GM18511 (cell line): ENCODE results near the gene CNOT11.

Source experiments
- ATAC-seq: cut with Tn5 transposase; IDR thresholded peaks from one replicate; pipeline ENCODE4 v1.9.1; 2021; ENCODE audit warnings: mild to moderate bottlenecking, moderate library complexity; ENCODE audit not compliant: unreplicated experiment

CNOT11 gene

DNA sequence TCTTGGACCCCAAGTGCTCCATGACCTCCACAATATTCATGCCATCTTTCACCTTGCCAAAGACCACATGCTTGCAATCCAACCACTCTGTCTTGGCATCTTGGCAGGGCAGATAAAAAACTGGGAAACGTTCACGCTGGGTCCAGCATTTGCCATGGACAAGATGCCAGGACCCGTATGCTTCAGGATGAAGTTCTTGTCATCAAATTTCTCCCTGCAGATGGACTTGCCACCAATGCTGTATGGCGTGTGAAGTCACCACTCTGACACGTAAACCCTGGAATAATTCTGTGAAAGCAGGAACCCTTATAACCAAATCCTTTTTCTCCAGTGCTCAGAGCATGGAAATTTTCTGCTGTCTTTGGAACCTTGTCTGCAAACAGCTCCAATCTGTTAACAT, 21.5 kb downstream of the CNOT11 start:
- no peak for ATAC-seq

GRCh38 chr2:101277111-101277510, 24.4 kb downstream of the CNOT11 start:
- no peak for ATAC-seq

DNA sequence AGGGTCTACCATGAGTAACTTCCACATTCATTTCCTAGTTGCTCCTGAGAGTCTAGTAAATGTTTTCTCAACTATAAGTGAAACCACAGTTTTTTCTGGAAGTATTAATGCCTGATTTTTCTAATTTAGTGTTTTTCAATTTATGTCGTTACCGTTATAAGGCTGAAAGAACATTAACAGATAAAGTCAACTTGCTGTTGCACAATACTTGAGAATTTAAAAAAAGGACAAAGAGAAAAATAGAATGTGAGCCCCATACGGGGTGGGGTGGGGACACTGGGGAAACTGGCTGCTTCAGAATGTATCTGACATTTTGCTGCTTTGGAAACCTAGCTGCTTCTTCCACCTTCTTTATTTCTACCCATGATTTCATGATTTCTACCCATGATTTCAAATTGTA, 26.2 kb downstream of the CNOT11 start:
- no peak for ATAC-seq

DNA sequence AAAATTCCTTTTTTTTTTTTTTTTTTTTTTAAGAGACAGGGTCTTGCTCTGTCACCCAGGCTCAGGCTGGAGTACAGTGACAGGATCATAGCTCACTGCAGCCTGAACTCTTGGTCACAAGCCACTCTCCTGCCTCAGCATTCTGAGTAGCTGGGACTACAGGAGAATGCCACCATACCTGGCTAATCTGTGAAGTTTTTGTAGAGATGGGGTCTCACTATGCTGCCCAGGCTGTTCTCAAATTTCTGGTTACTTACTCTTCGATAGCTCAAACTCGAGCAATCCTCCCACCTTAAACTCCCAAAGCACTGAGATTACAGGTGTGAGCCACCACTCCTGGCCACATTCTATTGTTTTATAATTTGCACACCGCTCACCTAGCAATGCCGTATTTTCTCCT, 28.8 kb downstream of the CNOT11 start:
- ATAC-seq, result no peak

DNA sequence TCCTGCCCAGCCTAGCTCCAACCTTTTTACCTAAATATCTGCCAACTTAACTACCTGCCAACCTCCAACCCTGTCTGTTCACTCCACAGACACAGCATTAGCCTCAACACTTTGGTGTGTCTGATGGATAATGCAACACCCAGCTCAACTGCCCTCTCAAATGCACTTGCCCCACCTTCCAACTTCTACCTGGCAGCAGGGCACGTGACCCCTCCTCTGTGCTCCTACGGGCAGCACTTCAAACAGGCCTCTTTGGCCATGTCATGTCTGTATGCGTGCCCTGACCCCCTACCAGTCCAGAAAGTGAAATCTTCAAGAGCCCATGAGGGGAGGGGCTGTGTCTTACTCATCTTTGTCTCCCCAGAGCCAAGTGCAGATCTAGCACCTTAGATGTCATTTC, 30.3 kb downstream of the CNOT11 start:
- no peak for ATAC-seq

GRCh38 chr2:101286684-101287083, 34.0 kb downstream of the CNOT11 start:
- no peak for ATAC-seq

GRCh38 chr2:101287303-101287702, 34.6 kb downstream of the CNOT11 start:
- no peak for ATAC-seq

DNA sequence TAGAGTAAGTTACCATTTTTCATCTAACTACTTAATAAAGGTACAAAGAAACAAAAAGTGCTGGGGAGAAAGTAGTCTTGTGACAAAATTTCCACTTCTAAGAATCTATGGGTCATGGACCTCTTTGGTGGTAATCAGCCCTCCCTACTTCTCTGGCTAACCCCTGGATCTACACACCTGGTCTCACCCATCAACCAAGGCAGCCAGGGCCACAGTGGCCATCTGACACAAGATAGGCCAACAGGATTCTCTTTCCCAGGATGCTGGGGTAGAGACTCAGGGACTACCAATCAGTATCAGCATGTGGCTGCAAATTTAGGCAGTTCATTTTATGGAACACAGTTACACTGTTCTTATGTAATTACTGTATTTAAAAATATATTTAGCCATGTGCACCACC, 38.0 kb downstream of the CNOT11 start:
- no peak for ATAC-seq

DNA sequence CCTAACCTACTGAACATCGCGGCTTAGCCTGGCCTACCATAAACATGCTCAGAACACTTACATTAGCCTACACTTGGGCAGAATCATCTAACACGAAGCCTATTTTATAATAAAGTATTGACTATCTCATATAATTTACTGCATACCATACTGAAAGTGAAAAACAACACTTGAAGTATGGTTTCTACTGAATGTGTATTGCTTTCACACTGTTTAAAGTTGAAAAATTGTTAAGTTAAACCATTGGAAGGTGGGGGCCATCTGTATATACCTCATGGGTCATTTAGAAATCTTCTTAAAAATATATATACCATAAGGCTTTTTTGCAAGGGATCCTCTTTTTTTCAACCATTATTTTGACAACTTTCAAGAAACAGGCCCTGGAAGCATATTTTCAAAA, 39.3 kb downstream of the CNOT11 start:
- ATAC-seq, result no peak

DNA sequence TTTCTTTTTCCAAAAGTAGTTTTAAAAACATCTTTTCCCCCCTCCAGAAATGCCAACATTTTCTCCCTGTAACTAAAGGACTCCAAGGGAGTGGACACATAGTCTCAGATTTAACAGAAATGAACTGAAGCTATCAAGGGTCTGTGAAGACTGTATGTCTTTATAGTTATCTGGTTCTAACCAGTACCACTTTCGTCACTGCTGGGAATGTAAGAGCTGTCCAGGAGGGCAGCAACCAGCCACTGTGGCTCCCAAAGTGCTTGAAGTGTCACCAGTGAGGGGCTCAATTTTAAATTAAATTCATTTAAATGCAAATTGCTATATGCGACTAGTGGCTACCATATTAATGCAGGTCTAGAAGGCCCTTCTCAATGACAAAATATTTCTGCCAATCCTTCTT, 40.9 kb downstream of the CNOT11 start:
- no peak for ATAC-seq

GRCh38 chr2:101294861-101295260, 42.2 kb downstream of the CNOT11 start:
- ATAC-seq, result no peak

- ATAC-seq, result no peak
These were observed 43.2 kb downstream of the CNOT11 start for GRCh38 chr2:101295895-101296294.

- ATAC-seq, result no peak
These were observed 43.7 kb downstream of the CNOT11 start for GRCh38 chr2:101296371-101296770.

DNA sequence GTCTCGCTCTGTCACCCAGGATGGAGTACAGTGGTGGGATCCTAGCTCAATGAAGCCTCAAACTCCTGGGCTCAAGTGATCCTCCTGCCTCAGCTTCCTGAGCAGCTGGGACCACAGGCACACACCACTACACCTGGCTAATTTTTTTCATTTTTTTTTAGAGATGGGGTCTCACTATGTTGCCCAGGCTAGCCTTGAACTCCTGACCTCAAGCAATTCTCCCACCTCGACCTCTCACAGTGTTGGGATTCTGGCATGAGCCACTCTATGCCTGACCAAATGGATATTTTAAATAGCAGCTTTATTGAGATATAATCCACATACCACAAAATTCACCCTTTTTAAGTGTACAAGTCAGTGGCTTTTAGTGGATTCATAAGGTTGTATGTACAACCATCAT, 44.7 kb downstream of the CNOT11 start:
- ATAC-seq, result no peak

GRCh38 chr2:101299604-101300003, 46.9 kb downstream of the CNOT11 start:
- ATAC-seq, result no peak

- no peak for ATAC-seq
These were observed 47.5 kb downstream of the CNOT11 start for GRCh38 chr2:101300164-101300563.

DNA sequence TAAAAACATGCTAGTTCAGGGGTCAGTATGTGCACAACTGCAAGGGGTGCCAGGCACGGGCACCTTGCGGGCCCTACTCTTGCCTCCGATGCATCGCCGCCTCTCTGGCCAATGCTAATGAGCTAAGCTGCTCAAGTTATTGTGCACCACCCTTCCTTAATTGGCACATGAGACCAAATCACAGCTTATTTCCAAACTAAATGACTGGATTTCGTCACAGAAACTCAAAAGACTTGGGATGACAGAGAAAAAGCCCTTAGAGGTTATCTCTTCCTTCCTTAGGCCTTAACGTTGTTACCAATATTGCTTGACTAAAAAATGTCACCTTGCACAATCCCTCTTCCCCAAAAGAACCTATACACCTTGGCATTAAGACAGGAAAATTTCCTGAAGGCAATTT, 48.1 kb downstream of the CNOT11 start:
- no peak for ATAC-seq

- ATAC-seq, result no peak
These were observed 49.3 kb downstream of the CNOT11 start for GRCh38 chr2:101302016-101302415.

GRCh38 chr2:101303688-101304087, 51.0 kb downstream of the CNOT11 start:
- no peak for ATAC-seq

DNA sequence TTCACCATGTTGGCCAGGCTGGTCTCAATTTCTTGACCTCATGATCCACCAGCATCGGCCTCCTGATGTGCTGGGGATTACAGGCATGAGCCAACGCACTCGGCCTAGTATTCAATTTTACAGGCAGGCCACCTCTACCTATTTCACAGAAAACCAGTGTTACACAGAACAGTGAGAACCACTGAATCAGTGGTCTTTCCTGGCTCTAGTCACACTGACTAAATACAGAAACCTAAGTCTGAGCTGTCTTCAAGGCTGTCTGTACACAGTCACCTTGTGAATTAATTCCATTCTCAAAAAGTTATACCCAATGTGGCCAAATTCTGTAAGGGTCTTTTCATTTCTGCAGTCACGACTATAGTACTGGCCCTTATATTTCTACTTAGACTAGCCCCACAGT, 52.3 kb downstream of the CNOT11 start:
- ATAC-seq, result no peak

- no peak for ATAC-seq
These were observed 52.9 kb downstream of the CNOT11 start for GRCh38 chr2:101305492-101306078.

DNA sequence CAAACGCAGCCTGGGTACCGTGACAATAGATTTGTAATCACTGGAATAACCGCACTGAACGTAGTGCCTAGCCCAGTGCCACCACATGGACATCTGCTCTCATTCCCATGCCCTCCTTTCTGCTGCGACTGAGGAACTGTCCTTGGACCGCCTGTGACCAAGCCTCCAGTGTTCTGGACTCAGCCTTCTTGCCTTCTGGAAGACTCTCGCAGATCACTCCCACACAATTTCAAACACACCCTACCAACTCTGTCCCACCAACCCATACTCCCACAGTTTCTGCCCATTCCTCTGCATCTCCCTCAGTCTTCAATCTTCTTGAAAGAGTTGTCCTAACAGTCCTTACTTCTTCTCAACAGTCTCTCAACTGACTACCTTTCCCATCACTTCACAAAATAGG, 53.7 kb downstream of the CNOT11 start:
- ATAC-seq, result peak; percentile 12

GRCh38 chr2:101307503-101307902, 54.8 kb downstream of the CNOT11 start:
- ATAC-seq, result no peak
